HepG2 (cell line): ENCODE data around the gene KEL. TPM values are rescaled to one million over a fixed set of nuclear protein-coding genes. Genes with fewer than 3 reads are reported as not detected.

Experiments
- ATAC-seq: fragments of 200-7000 bp; cut with Tn5 transposase; 3 replicates; pipeline ENCODE4 v1.9.1; 2020; ENCODE audit warnings: mild to moderate bottlenecking, moderate library complexity
- BruUV-seq: library from RNA; stranded (reverse); fragments of 400-500 nt; replicated peaks from 2 replicates; lab custom pipeline; 2021; lab: Mats Ljungman, UMichigan
- CTCF ChIA-PET: fragments of 300-600 bp; formaldehyde crosslinking; extraction: SDS; loops from one replicate; lab custom pipeline; 2021; ENCODE audit warnings: low total read pairs, inconsistent platforms, low intra/inter-chr PET ratio; lab: Yijun Ruan, JAX
- POLR2A ChIA-PET: fragments of 350-600 bp; sonication (Branson Sonifier 250); formaldehyde crosslinking; loops from one replicate; lab custom pipeline; 2020; ENCODE audit warnings: antibody characterized with exemption, inconsistent platforms; lab: Yijun Ruan, JAX
- DNase-seq: peaks from one replicate; pipeline ENCODE4 v3.0.0-alpha.2; 2015; ENCODE audit warnings: low spot score
- FAIRE-seq: peaks from 3 replicates; lab custom pipeline; 2011; peaks lifted over from hg19 to GRCh38; lab: Jason Lieb, UNC
- H2AFZ ChIP-seq: one replicate; pipeline ENCODE4 v1.6.1; 2011; ENCODE audit warnings: low read length, inconsistent platforms
- H3K27ac ChIP-seq: fragments of 300-600 bp; 3 replicates; pipeline ENCODE4 v1.8.0; 2011; ENCODE audit warnings: mixed run types, mild to moderate bottlenecking, mixed read lengths, low read length, inconsistent platforms; ENCODE audit not compliant: insufficient read depth; ENCODE audit errors: extremely low read length
- H3K27me3 ChIP-seq, 2 experiments: fragments of 200-600 bp in 1 of 2; 2 replicates in 1 of 2; 3 replicates in 1 of 2; pipeline versions ENCODE4 v1.6.0 to v1.8.0; 2011; ENCODE audit warnings: low read length in 2 of 2, mild to moderate bottlenecking in 2 of 2, moderate library complexity in 2 of 2, inconsistent platforms in 1 of 2; ENCODE audit not compliant: insufficient read depth in 2 of 2, control insufficient read depth in 1 of 2
- H3K36me3 ChIP-seq, 2 experiments: fragments of 200-600 bp in 1 of 2; replicated peaks in 1 of 2; 2 replicates in 1 of 2; 3 replicates in 1 of 2; pipeline versions ENCODE4 v1.5.1 to v1.8.0; 2011; ENCODE audit warnings: low read length in 2 of 2, inconsistent platforms in 1 of 2; ENCODE audit not compliant: insufficient read depth in 2 of 2, control insufficient read depth in 1 of 2
- H3K4me1 ChIP-seq: 2 replicates; pipeline ENCODE4 v1.5.1; 2012; ENCODE audit warnings: low read length, inconsistent platforms; ENCODE audit not compliant: insufficient read depth
- H3K4me2 ChIP-seq: 2 replicates; pipeline ENCODE4 v1.6.0; 2011; ENCODE audit warnings: low read depth, low read length, inconsistent platforms
- H3K4me3 ChIP-seq, 3 experiments: fragments of 200-600 bp in 1 of 3; sonication (generic), shearing (Covaris generic) in 1 of 3; replicated peaks in 1 of 3; 2 replicates each; pipeline ENCODE4 v1.5.1; 2011 to 2016; ENCODE audit warnings: low read length in 3 of 3, inconsistent platforms in 2 of 3, low read depth in 2 of 3, mild to moderate bottlenecking in 2 of 3, control low read depth in 1 of 3, mixed read lengths in 1 of 3; ENCODE audit not compliant: insufficient read depth in 1 of 3
- H3K79me2 ChIP-seq: one replicate; pipeline ENCODE4 v1.6.1; 2011; ENCODE audit warnings: low read length, inconsistent platforms; ENCODE audit not compliant: insufficient read depth
- H3K9ac ChIP-seq: 2 replicates; pipeline ENCODE4 v1.6.0; 2011; ENCODE audit warnings: mild to moderate bottlenecking, low read depth, low read length, inconsistent platforms; ENCODE audit not compliant: insufficient read depth
- H3K9me3 ChIP-seq: 2 replicates; pipeline ENCODE4 v1.5.1; 2012; ENCODE audit warnings: mild to moderate bottlenecking, low read length
- H4K20me1 ChIP-seq: 2 replicates; pipeline ENCODE4 v1.6.0; 2011; ENCODE audit warnings: inconsistent platforms, mild to moderate bottlenecking, low read length, moderate library complexity; ENCODE audit not compliant: insufficient read depth
- ATF2 ChIP-seq: sonication (generic); formaldehyde crosslinking; IDR thresholded peaks from 2 replicates; pipeline ENCODE4 v1.4.0; 2020; ENCODE audit warnings: missing genetic modification reagents
- CCDC6 ChIP-seq: sonication (generic); formaldehyde crosslinking; IDR thresholded peaks from 2 replicates; pipeline ENCODE4 v1.8.1; 2022; ENCODE audit warnings: mild to moderate bottlenecking, missing genetic modification reagents, moderate library complexity
- ELK4 ChIP-seq: sonication (generic); formaldehyde crosslinking; IDR thresholded peaks from 2 replicates; pipeline ENCODE4 v1.9.0; 2021; ENCODE audit warnings: missing genetic modification reagents, borderline replicate concordance
- HDAC2 ChIP-seq: sonication (generic); formaldehyde crosslinking; IDR thresholded peaks from 2 replicates; pipeline ENCODE4 v1.4.0; 2020; ENCODE audit warnings: missing genetic modification reagents
- HMGXB3 ChIP-seq: sonication (generic); formaldehyde crosslinking; IDR thresholded peaks from 2 replicates; pipeline ENCODE4 v1.4.0; 2020; ENCODE audit warnings: missing genetic modification reagents, borderline replicate concordance
- KMT2A ChIP-seq: sonication (generic); formaldehyde crosslinking; IDR thresholded peaks from 2 replicates; pipeline ENCODE4 v1.4.0; 2020; ENCODE audit warnings: missing genetic modification reagents
- MAFK ChIP-seq, 2 experiments: IDR thresholded peaks in 1 of 2; conservative IDR thresholded peaks in 1 of 2; 2 replicates each; pipeline ENCODE4 v1.6.1; 2011; ENCODE audit warnings: improper control_type of control experiment in 2 of 2, low read length in 2 of 2
- MYNN ChIP-seq: sonication (generic); formaldehyde crosslinking; IDR thresholded peaks from 2 replicates; pipeline ENCODE4 v1.4.0; 2020; ENCODE audit warnings: mild to moderate bottlenecking, low read depth, missing genetic modification reagents
- RFX1 ChIP-seq: fragments of 450-650 bp; IDR thresholded peaks from 2 replicates; pipeline ENCODE4 v1.6.1; 2017
- SAP130 ChIP-seq: IDR thresholded peaks from 2 replicates; pipeline ENCODE4 v1.6.1; 2016; ENCODE audit warnings: low read depth
- SUZ12 ChIP-seq: fragments of 150-350 bp; IDR thresholded peaks from 2 replicates; pipeline ENCODE4 v1.6.1; 2014; ENCODE audit warnings: low read depth, low read length
- THAP7 ChIP-seq: sonication (generic); formaldehyde crosslinking; IDR thresholded peaks from 2 replicates; pipeline ENCODE4 v1.8.1; 2023; ENCODE audit warnings: mild to moderate bottlenecking, missing genetic modification reagents
- ZBTB14 ChIP-seq: sonication (generic); formaldehyde crosslinking; IDR thresholded peaks from 2 replicates; pipeline ENCODE4 v1.4.0; 2020; ENCODE audit warnings: missing genetic modification reagents
- ZNF17 ChIP-seq: sonication (generic); formaldehyde crosslinking; IDR thresholded peaks from 2 replicates; pipeline ENCODE4 v1.5.0; 2020; ENCODE audit warnings: mild to moderate bottlenecking, missing genetic modification reagents
- ZNF256 ChIP-seq: sonication (generic); formaldehyde crosslinking; conservative IDR thresholded peaks from 2 replicates; pipeline ENCODE4 v1.4.0; 2020; ENCODE audit warnings: missing genetic modification reagents
- ZNF605 ChIP-seq: sonication (generic); formaldehyde crosslinking; IDR thresholded peaks from 2 replicates; pipeline ENCODE4 v1.8.0; 2022; ENCODE audit warnings: mild to moderate bottlenecking, missing genetic modification reagents
- ZNF775 ChIP-seq: sonication (generic); formaldehyde crosslinking; IDR thresholded peaks from 2 replicates; pipeline ENCODE4 v1.4.0; 2020; ENCODE audit warnings: missing genetic modification reagents, mild to moderate bottlenecking, moderate library complexity, borderline replicate concordance
- ZNF777 ChIP-seq: sonication (generic); formaldehyde crosslinking; IDR thresholded peaks from 2 replicates; pipeline ENCODE4 v1.4.0; 2020; ENCODE audit warnings: missing genetic modification reagents
- WGBS: methylation state at CpG from one replicate; pipeline ENCODE4 v1.1.6; 2017; ENCODE audit warnings: low lambda C conversion rate; 5-methylcytosine and 5-hydroxymethylcytosine counted together
- in situ Hi-C: cut with HindIII; loops from 2 replicates; pipeline ENCODE4 v1.10.0; 2017; ENCODE audit warnings: low pct_unique_long_range_greater_than_20kb; ENCODE audit not compliant: extremely low pct_ligation_motif_present
- intact Hi-C: fragments of 100-400 bp; cut with micrococcal nuclease; formaldehyde crosslinking; loops from one replicate; pipeline ENCODE4 v1.10.0; 2022; ENCODE audit not compliant: unreplicated experiment
- polyA plus RNA-seq, 8 experiments: library from polyadenylated mRNA; depleted of rRNA in 3 of 8; stranded (reverse) in 7 of 8; unstranded in 1 of 8; fragments of >200 nt; fragmentation: Illumina TruSeq in 4 of 8; extraction: Trizol in 4 of 8; gene quantifications; 2 replicates each; pipeline versions ENCODE4 v1.2.1 to v1.2.3, GENCODE V29; 2011 to 2016; ENCODE audit warnings: low read depth in 4 of 8, missing spikeins in 1 of 8, mixed read lengths in 1 of 8; ENCODE audit not compliant: insufficient read depth in 1 of 8
- total RNA-seq, 5 experiments: library from RNA; depleted of rRNA; stranded (reverse); fragments of >200 nt; fragmentation: Illumina TruSeq; extraction: Trizol; gene quantifications; 2 replicates each; pipeline ENCODE4 v1.2.3, GENCODE V29; 2016; ENCODE audit warnings: low read depth in 1 of 5

KEL gene
- total and polyA plus RNA-seq, 2 of the 13 experiments (the other 11 are each of a cell fraction or from before 2014, with no cell fraction given) = 0.03 TPM; not detected in 1

- FAIRE-seq (no peak), ATAC-seq (no peak)
- H3K4me2 ChIP-seq = no peak overlapping the region
- no peak for TF ChIP-seq ZBTB14 (CRISPR knock-in tag)
- TF ChIP-seq ZNF777 (CRISPR knock-in tag) = no peak
- TF ChIP-seq ZNF605 = no peak
- no peak for TF ChIP-seq RFX1
- no peak for TF ChIP-seq THAP7 (CRISPR knock-in tag)
- TF ChIP-seq KMT2A (CRISPR knock-in tag) = no peak
- no peak for TF ChIP-seq ELK4
- no peak for TF ChIP-seq MYNN
- no peak for TF ChIP-seq CCDC6
- no peak for TF ChIP-seq SUZ12
- TF ChIP-seq ZNF775 = no peak
- TF ChIP-seq SAP130 (CRISPR knock-in tag) = no peak
- no peak for TF ChIP-seq ZNF256 (CRISPR knock-in tag)
- TF ChIP-seq ATF2 (CRISPR knock-in tag) = no peak
- no peak for TF ChIP-seq MAFK (conservative IDR thresholded peaks at IDR 0.05 in 1 of 2, IDR thresholded peaks at IDR 0.05 in 1 of 2; ENCODE audit: low read length in 2 of 2)
- TF ChIP-seq ZNF17 = no peak
- no peak for TF ChIP-seq HDAC2 (CRISPR knock-in tag)
- TF ChIP-seq HMGXB3 (CRISPR knock-in tag) = no peak
Observed at GRCh38 chr7:143002106-143002505, 39.9 kb upstream of the KEL start.

More at GRCh38 chr7:143002106-143002505, 39.9 kb upstream of the KEL start:
- no peak for DNase-seq
- Histone ChIP-seq H3K27ac (no peak overlapping the region), H3K9me3 (0 out of 2 replicates have a peak, but pooled peaks cover 8% of the 10 kb centered on the region), H3K36me3 (no peaks in the 10 kb centered on the region), H4K20me1 (no peaks in the 10 kb centered on the region), H3K9ac (no peak overlapping the region), H3K4me3 (no peak overlapping the region), H2AFZ (no peak overlapping the region), H3K79me2 (no peaks in the 10 kb centered on the region), H3K4me1 (no peaks in the 10 kb centered on the region), H3K27me3 (no peaks in the 10 kb centered on the region)
- no TSS peak for BruUV-seq
- WGBS = 4% methylated on average over 3 of the region's 3 CpGs
- in situ Hi-C loops = no loop called here
- ChIA-PET POLR2A (no interaction called here), CTCF (interaction anchor here (1.9 kb wide), 1 partner anchor 148 kb away, joined by 6 read pairs; no protein-coding TSS in a partner anchor)
- intact Hi-C loops = loop anchor here (10.0 kb wide), 2 partner anchors 117 to 303 kb away; partner anchors contain the start of gene TRPV6
